OCI-LY7 (cell line): ENCODE results near the gene WDR83. TPM values are rescaled to one million over a fixed set of nuclear protein-coding genes. Genes with fewer than 3 reads are reported as not detected.

Source experiments
- BruUV-seq: library from RNA; stranded (reverse); fragments of 400-500 nt; replicated peaks from 2 replicates; lab custom pipeline; 2021; lab: Mats Ljungman, UMichigan
- CTCF ChIA-PET: fragments of 300-600 bp; sonication (Branson Sonifier 250); formaldehyde crosslinking; loops from one replicate; lab custom pipeline; 2022; ENCODE audit warnings: antibody characterized with exemption; ENCODE audit not compliant: unreplicated experiment; lab: Charles Lee
- POLR2A ChIA-PET: fragments of 300-600 bp; sonication (Branson Sonifier 250); formaldehyde crosslinking; loops from one replicate; lab custom pipeline; 2022; ENCODE audit warnings: antibody characterized with exemption; lab: Charles Lee
- DNase-seq: peaks from one replicate; pipeline ENCODE4 v3.0.0-alpha.2; 2015; ENCODE audit warnings: low spot score
- H2AFZ ChIP-seq: fragments of 200-600 bp; sonication (generic), shearing (Covaris generic); 2 replicates; pipeline ENCODE4 v1.6.1; 2014; ENCODE audit warnings: mild to moderate bottlenecking, antibody characterized with exemption, low read length, moderate library complexity
- H3K27ac ChIP-seq: fragments of 200-600 bp; sonication (generic); 2 replicates; pipeline ENCODE4 v1.5.1; 2014; ENCODE audit warnings: mixed run types, low read depth, mild to moderate bottlenecking, moderate library complexity, low read length, inconsistent platforms; ENCODE audit not compliant: poor library complexity, severe bottlenecking
- H3K36me3 ChIP-seq: fragments of 200-600 bp; sonication (generic); 2 replicates; pipeline ENCODE4 v1.6.1; 2014; ENCODE audit warnings: mild to moderate bottlenecking, antibody characterized with exemption, low read length, moderate library complexity, mixed read lengths; ENCODE audit not compliant: insufficient read depth
- H3K4me1 ChIP-seq: fragments of 200-600 bp; sonication (generic); 2 replicates; pipeline ENCODE4 v1.5.1; 2014; ENCODE audit warnings: mild to moderate bottlenecking, low read length; ENCODE audit not compliant: insufficient read depth, poor library complexity, severe bottlenecking
- H3K4me2 ChIP-seq: fragments of 200-600 bp; sonication (generic); 2 replicates; pipeline ENCODE4 v1.6.1; 2014; ENCODE audit warnings: mild to moderate bottlenecking, low read length
- H3K4me3 ChIP-seq: fragments of 200-600 bp; sonication (generic); 2 replicates; pipeline ENCODE4 v1.5.1; 2014; ENCODE audit warnings: mild to moderate bottlenecking, low read depth, low read length; ENCODE audit not compliant: poor library complexity, severe bottlenecking
- H3K79me2 ChIP-seq: fragments of 200-600 bp; sonication (generic); 2 replicates; pipeline ENCODE4 v1.6.1; 2016; ENCODE audit warnings: low read depth, mild to moderate bottlenecking, low read length, moderate library complexity, mixed read lengths; ENCODE audit not compliant: insufficient read depth
- H3K9me2 ChIP-seq: fragments of 200-600 bp; sonication (generic); 2 replicates; pipeline ENCODE4 v1.6.1; 2016; ENCODE audit warnings: mild to moderate bottlenecking, low read length, mixed read lengths; ENCODE audit not compliant: insufficient read depth
- H3K9me3 ChIP-seq: fragments of 200-600 bp; sonication (generic); 2 replicates; pipeline ENCODE4 v1.6.1; 2014; ENCODE audit warnings: mild to moderate bottlenecking, mixed run types, low read length, mixed read lengths
- H4K20me1 ChIP-seq: fragments of 200-600 bp; sonication (generic); 2 replicates; pipeline ENCODE4 v1.6.1; 2014; ENCODE audit warnings: mild to moderate bottlenecking, antibody characterized with exemption, low read length, moderate library complexity, mixed read lengths; ENCODE audit not compliant: insufficient read depth
- EZH2phosphoT487 ChIP-seq: fragments of 200-600 bp; sonication (generic); IDR thresholded peaks from 2 replicates; pipeline ENCODE4 v1.6.1; 2018; ENCODE audit warnings: low read depth, borderline replicate concordance, mild to moderate bottlenecking, mixed run types, antibody characterized with exemption, low read length, moderate library complexity, mixed read lengths
- intact Hi-C: fragments of 100-400 bp; cut with micrococcal nuclease; formaldehyde crosslinking; loops from one replicate; pipeline ENCODE4 v1.10.0; 2022; ENCODE audit not compliant: unreplicated experiment
- total RNA-seq, 2 experiments: library from RNA; depleted of rRNA in 1 of 2; stranded (reverse); fragments of >200 nt in 1 of 2; shearing (Covaris generic) in 1 of 2; gene quantifications; 2 replicates each; pipeline ENCODE4 v1.2.3, GENCODE V29; 2014 to 2022
- TF ChIP-seq, protein P1 (sequence below): fragments of 200-600 bp; sonication (generic); conservative IDR thresholded peaks from 2 replicates; pipeline ENCODE4 v1.5.1; 2014; ENCODE audit warnings: mild to moderate bottlenecking, antibody characterized with exemption, low read length, moderate library complexity, mixed read lengths

The WDR83 gene
- total RNA-seq, 2 experiments from 2014 or later, result 15.9 to 17.0 TPM

DNA sequence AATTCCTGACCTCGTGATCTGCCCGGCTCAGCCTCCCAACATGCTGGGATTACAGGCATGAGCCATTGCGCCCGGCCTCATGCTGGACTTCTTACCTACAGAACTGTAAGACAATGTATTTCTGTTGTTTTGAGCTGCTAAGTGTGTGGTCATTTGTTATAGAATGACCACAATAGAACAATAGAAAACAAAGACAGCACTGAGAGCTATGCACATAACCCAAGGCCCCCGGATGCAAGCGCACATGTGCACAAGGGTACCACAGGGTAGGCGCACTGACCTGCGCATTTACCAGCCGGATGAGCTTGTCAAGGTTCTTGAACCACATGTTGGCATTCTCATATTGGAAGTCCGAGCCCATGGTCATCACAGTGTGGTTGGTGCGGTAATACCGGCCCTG lies 5.6 kb upstream of the WDR83 start:
- DNase-seq, result no peak
- H3K4me3 ChIP-seq, result no peak overlapping the region
- POLR2A ChIA-PET, result no interaction called here
- no peak overlapping the region for H3K27ac ChIP-seq
- peaks cover 18% of the 10 kb centered on the region for H3K4me1 ChIP-seq
- H3K9me2 ChIP-seq, result no peaks in the 10 kb centered on the region
- TF ChIP-seq EZH2phosphoT487, result no peak
- TF ChIP-seq, protein P1, sequence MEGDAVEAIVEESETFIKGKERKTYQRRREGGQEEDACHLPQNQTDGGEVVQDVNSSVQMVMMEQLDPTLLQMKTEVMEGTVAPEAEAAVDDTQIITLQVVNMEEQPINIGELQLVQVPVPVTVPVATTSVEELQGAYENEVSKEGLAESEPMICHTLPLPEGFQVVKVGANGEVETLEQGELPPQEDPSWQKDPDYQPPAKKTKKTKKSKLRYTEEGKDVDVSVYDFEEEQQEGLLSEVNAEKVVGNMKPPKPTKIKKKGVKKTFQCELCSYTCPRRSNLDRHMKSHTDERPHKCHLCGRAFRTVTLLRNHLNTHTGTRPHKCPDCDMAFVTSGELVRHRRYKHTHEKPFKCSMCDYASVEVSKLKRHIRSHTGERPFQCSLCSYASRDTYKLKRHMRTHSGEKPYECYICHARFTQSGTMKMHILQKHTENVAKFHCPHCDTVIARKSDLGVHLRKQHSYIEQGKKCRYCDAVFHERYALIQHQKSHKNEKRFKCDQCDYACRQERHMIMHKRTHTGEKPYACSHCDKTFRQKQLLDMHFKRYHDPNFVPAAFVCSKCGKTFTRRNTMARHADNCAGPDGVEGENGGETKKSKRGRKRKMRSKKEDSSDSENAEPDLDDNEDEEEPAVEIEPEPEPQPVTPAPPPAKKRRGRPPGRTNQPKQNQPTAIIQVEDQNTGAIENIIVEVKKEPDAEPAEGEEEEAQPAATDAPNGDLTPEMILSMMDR, result no peak
- peaks cover 3% of the 10 kb centered on the region; the same call in 1 of the 2 replicates for H3K79me2 ChIP-seq
- H4K20me1 ChIP-seq, result no peaks in the 10 kb centered on the region
- no peaks in the 10 kb centered on the region for H3K9me3 ChIP-seq
- CTCF ChIA-PET, result interaction anchor here (0.6 kb wide), 1 partner anchor 102 kb away, joined by 3 read pairs; no protein-coding TSS in a partner anchor
- no peak overlapping the region for H2AFZ ChIP-seq
- no peak overlapping the region for H3K4me2 ChIP-seq
- H3K36me3 ChIP-seq, result peaks cover 69% of the 10 kb centered on the region
- intact Hi-C loops, result no loop called here
- no TSS peak for BruUV-seq

DNA sequence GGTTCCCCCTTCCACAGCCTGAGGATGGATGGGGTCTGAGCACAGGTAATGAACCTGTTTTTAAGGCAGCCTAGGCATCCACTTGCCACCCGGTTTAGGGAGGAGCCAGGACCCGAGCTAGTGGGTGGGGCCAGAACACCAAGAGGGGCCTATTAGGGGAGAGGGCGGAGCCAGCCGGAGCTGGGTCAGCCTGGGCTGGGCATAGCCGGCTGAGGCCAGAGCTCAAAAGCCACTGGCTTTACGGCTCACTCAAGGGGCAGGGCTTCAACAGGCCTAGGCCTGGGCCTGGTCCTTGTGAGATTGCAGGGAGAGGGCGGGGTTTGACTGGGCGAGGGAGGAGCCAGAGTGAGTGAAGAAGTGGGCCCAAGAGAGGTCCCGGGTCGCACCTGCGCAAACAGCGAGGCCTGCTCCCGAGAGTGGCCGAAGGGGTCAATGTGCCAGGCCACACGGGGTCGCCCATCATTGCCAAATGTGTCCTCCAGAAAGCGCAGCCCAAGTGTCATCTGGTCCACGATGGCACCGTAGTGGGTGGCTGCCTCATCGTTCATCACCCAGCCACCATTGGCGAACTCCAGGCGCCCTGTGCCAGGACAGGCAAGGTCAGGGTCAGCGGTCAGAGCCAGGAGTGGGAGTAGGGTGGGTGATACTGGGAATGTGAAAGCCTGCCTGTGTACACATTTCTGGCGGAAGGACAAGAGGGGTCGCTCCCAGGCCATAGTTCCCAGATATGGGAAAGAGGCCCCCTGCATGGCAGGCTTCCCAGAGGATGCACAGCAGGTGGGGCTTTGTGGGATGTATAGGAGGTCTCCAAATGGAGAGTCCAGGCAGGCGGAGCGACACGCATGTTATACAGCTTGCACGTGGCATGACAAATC lies 2.0 kb upstream of the WDR83 start:
- peak; percentile 51 for DNase-seq
- intact Hi-C loops, result loop anchor here (1.0 to 2.0 kb wide), 2 partner anchors 54 to 100 kb away; partner anchors contain the start of genes ZNF490 and ZNF791
- Histone ChIP-seq H3K27ac (peak overlapping the region; percentile 71), H3K36me3 (peaks cover 43% of the 10 kb centered on the region), H4K20me1 (no peaks in the 10 kb centered on the region), H3K4me2 (peak overlapping the region; percentile 90), H3K9me3 (no peaks in the 10 kb centered on the region), H2AFZ (peak overlapping the region; percentile 49; the same call in 1 of the 2 replicates), H3K4me3 (peak overlapping the region; percentile 85), H3K4me1 (peaks cover 36% of the 10 kb centered on the region), H3K9me2 (no peaks in the 10 kb centered on the region), H3K79me2 (peaks cover 17% of the 10 kb centered on the region; the same call in 1 of the 2 replicates)
- no TSS peak for BruUV-seq
- ChIA-PET POLR2A (no interaction called here), CTCF (no interaction called here)
- TF ChIP-seq EZH2phosphoT487, result no peak
- TF ChIP-seq, protein P1, result no peak
